HG03439 (cell line): ENCODE measurements around the gene STK35.

Source experiments
- ATAC-seq: cut with Tn5 transposase; IDR thresholded peaks from one replicate; pipeline ENCODE4 v1.9.1; 2021; ENCODE audit warnings: mild to moderate bottlenecking, moderate library complexity; ENCODE audit not compliant: unreplicated experiment

Gene STK35

DNA sequence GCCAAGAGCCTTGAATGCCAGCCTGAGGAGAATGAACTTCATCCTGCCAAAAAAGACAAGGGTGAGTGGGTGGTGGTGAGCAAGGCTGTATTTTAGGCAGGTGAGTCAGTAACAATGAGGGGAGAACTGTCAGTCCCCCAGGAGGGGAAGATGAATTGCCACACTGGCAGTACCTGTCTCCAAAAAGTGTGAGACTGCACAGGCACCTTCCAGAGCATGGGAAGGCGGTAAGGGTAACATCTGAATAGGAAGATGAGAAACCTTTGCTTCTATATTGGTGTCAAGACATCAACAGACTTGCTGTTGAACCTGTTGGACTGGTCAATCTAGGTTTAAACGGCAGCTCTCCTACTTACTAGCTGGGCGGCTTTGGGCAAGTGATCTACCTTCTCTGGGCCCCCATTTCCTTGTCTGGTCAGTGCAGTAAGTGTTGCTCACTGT lies 30.9 kb downstream of the STK35 start:
- no peak for ATAC-seq

DNA sequence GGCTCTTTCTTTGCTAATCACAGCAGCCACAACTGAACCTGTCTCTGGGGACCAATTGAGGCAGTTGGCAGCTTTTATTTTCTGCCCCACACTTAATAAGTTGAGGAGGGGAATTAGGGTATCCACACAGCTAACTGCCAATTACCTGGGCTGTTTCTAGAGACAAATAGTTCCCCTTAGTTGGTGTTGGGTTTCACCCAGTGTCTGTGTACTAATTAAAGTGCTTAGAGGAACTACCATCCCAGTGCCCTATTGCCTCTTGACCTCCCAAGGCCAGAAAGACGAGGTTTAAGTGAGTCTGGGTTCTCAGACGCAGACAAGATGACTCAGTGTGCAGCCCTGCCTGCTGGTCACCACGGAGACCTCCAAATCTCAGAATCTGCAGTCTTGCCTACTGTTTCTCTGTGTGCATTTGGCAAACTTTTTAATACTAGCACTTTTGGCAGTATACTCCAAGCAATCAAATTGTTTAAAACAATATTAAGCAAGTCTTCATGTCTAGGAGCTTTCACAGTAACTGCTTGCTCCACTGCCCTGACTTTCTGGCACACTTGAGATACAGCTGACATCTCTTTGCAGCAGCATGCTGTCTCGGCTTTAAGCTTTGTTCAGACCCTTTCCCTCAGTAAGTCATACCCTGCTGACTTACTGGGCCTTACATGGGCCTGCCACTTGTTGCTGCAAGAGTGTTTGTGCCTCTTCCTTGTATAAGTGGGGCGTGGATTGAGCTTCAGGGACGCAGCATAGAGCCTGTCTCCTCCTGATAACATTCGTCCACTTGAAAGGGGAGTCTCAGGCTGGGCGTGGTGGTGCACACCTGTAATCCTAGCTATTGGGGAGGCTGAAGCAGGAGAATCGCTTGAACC lies 31.9 kb downstream of the STK35 start:
- ATAC-seq, result no peak

DNA sequence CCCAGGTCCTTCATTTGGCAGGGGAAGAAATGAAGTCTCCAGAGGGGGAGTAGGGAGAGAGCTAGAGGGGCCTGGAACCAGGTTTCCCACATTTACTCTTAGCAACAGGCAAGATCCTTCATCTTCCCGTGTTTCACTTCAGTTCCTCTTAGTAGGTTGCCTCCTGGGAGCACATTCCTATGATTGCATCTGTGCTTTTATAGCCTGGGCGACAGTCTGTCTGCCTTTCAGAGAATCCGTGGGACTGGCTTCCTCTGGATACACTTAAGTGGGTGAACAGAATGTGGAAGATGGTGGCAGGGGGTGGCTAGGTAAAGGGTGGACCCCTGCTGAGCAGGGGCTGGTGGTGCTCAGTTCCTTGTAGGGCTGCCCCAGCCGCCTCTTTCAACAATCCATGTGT lies 33.4 kb downstream of the STK35 start:
- no peak for ATAC-seq

DNA sequence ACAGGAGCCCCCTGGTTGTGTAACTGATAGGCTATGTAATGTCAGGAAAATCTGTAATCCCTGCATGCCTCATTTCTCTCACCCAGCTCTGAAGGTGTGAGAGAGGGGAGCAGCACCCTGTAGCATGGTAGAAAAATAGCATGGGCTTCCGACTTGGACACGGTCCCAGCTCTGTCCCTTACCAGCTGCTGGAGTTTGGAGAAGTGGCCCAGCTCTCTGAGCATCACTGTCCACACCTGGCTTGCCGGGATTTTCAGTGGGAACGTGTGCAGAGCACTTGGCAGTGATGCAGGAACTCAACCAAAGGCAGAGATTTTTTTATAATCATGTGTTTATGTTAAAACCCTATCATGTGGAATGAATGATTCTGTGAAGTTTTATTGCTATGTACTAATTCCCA lies 34.6 kb downstream of the STK35 start:
- ATAC-seq, result no peak

DNA sequence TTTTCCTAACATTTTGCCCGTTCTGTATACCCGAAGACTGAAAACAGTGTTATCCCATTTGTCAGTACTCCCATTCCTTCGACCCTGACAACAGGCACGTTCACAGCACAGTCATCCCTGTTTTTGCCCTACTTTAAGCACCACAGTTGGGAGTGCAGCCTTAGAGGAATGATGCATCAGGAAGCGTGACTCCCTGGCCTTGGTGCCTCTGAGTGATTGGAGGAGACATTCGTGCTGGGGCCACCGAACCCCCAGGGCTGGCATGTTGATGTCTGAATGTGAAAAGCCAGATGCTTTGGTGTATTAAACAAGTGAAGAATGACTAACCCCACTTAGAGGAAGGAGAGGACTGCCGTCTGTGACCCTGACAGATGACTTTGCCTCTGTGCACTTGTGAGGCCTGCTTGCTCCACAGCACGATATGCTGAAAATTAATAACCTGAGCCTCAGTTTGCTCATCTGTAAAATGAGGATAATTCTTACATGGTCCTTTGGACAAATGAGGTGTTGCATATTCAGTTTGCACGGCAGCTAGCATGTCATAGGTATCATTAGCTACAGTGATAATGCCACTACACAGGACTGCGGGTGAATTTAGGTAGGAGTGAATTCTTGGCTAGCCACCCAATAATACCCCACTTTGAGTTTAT lies 36.0 kb downstream of the STK35 start:
- no peak for ATAC-seq

DNA sequence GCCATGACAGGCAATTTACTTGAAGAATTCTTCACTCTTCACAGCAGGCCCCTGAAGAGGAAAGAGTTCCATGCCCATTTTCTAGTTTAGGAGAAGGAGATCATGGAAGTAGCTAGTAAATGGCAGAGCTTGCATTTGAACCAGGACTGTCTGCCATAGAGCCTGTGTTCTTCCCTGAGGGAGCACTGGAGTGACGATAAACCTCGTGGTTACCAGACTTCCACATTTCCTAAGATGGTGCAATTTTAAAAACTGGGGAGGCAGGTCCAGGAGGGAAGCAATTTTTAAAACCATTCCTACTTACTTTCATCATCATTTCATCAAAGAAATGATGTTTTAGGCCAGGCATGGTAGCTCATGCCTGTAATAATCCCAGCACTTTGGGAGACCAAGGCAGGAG lies 36.8 kb downstream of the STK35 start:
- no peak for ATAC-seq

DNA sequence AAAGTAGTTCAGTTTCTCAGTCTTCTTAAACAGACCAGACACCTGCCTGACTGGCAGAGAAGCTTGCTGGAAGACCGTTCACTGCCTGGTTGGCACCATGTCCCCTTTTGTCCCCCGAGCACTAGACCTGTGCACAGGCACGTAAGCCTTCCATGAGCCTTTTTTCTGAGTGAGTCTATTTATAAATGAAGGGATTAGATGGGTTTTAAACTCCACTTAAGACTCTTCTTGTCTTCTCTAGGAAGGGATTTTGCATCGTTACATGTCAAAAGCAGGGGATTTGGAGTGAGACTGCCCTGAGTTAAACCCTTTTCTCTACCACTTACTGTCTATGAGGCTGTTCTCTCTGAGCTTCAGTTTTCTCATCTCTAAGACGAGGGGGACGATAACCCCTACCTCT lies 37.6 kb downstream of the STK35 start:
- no peak for ATAC-seq

DNA sequence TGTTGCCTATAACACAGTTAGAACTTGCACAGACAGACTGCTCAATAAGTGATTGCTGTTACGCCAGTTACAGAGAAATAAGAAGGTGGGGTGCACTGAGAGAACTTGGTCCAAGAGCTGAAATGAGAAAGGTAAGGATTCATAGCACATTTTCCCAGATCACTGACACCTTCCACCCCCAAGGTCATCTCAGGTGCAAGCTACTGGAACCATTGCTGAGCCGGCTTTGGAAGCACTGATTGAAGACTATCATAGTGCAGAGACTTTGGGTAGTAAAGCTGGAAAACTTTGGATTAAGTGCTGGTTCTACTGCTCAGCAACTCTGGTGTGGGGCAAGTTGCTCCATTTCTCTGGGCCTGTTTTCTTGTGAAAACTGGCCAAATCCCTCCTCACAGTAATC lies 38.1 kb downstream of the STK35 start:
- ATAC-seq, result no peak

DNA sequence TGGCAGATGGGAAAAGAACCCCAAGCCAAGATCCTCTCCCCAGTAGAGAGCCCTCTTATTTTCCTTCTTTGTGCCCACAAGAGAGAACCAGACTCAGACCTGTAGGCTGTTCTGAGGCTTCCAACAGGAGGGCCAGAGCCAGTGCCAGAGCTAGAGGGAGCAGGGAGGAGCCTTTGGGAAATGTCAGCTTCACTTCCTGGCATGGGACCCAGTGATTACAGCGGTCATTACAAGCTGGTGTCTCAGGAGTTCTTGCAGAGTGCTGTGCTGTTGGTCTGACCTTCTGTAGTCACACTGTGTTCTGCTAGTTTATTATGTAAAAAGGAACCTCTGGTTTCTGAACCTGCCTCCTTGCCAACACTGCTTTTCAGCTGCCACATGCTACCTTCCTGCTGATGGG lies 38.9 kb downstream of the STK35 start:
- ATAC-seq, result no peak

DNA sequence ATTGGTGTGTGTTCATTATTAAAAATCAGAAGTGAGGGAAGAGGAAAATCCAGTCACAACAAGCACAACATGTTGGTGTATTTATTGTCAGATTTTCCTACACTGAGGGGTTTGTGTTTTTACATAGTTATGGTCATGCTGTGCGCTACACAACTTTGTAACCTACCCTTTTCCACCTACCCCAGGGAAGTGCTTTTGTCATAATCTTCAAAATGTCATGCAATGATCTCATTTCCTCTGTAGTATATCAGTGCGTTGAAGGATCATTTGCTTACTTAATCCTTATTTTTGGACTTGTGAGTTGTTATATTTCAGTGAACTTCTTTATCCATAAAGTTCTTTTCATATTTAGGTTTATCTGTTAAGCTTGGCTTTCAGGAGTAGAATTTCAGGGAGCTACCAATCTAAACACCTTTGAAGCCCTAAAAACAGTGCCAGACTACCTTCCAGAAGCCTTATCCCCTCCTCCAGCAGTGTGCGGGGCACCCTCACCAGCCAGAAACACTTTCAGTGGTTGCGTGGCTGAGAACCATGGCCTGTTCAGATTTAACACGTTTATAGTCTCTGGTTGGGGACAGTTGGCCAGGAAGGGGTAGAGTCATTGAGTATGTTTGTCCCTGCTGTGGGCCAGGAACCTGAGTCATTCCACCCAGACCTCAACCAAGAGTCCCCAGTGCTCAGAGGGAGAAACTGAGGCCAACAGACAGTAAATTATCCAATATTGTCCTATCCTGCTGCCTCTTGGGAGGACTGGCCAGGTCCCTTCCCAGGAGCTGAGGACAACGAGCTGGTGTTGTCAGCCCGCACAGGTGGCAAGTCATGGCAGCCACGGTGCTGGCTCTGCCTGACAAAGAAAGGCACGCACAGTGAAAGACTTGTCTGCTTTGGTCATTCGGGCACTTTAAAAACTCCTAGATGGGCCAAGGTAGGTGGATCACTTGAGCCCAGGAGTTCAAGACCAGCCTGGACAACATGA lies 40.3 kb downstream of the STK35 start:
- ATAC-seq, result no peak

DNA sequence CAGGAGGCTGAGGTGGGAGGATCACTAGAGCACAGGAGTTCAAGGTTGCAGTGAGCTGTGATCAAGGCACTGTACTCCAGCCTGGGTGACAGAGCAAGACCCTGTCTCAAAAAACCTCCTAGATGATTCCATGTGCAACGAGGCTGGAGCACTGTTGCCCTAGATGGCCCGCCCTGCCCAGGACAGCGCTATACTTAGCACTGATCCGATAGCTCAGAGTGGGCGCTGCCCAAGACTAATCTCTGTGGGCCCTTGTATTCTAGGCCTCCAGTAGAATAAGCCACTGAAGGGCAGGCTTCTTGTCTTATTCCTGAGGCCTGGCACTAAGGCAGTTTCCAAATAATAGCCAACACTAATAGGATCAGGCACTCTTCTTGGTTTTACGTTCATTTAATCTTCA lies 41.0 kb downstream of the STK35 start:
- ATAC-seq, result no peak

DNA sequence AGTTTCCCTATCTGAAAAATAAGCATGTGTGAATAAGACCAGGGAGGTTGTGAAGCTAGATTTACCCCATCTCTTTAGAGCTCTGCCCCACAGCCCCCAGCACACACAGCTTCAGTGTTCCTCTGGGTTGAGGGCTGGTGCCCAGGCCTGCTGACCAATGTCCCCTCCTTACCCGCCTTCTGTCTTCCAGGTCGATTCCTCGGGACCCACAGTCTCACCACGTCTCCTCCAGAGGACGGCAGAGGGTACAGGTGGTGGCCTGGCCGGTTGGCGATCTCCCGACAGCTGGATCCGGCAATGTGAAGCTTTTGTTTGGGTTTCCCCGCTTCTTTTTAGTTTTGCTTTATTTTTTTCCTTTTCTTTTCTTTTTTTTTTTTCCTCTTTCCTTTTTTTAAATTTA lies 42.0 kb downstream of the STK35 start:
- no peak for ATAC-seq

DNA sequence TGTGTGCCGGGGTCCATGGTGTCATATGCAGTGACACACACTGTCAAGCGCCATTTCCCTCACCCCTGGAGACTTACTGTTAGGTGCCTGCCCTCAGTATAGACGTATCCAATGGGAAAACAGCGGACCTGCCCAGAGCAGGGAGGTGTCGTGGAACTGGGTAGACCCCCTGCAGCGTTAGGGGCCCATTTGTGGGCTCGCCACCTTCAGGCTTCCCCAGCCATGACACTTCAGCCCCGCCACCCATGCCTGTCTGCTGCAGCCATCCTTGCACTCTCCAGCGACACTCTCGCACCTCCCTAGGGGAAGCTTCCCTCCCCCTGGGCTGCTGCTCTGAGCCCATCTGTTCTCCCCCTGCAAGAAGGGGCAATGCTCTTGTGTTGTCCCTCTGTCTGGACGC lies 43.2 kb downstream of the STK35 start:
- no peak for ATAC-seq

DNA sequence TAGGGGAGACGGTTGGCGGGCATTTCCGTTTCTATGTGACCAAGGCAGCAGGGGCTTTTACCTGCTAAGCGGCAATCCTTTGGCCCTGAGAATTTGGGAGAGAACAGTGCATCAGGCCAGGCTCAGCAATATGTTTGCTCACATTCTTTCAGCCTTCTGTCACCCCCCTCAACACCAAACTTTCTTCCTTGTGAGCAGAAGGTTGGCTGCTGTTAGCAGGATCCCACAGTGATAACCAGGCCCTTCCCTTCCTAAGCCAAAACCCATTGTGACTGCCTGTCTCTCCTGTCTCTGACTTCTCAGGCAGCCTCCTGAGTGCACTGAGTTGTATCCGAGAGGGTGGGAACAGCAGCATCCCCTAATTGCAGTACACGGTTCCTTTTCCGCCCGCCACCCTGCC lies 43.7 kb downstream of the STK35 start:
- no peak for ATAC-seq

DNA sequence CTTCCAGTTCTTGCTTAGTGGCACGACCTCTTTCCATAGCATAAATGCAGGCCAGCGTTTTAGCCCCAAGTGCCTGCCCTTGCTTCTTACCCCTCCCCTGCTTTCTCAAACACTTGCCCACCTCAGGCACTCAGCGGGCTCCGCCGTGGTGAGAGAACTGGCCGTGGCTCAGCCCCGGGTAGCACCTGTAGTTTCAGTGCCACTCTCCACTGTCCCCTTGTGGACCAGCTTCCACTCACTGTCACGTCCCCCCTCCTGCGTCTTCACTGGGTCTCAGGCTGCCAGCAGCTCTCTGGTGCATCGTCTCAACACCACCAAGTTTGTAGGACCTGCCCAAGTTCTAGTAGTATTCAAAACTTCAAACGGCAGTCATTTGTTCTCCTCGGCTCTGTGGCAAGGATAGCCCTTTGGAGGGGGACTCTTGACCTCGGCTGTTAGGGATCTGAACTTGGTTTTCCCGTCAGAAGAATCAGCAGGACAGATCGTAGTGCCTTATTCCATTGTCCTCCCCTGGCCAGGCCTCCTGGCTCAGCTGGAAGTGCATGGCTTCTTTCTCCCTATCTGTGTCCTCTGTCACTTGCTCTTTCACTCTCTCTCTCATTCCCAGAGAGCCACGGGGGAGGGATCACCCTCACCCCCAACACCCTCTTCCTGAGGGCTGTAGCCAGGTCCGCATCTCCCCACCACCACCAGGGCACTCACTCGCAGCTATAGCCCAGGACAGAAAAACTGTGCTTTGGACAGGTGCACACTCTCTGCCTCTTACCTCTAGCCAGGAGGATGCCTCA lies 44.6 kb downstream of the STK35 start:
- no peak for ATAC-seq

DNA sequence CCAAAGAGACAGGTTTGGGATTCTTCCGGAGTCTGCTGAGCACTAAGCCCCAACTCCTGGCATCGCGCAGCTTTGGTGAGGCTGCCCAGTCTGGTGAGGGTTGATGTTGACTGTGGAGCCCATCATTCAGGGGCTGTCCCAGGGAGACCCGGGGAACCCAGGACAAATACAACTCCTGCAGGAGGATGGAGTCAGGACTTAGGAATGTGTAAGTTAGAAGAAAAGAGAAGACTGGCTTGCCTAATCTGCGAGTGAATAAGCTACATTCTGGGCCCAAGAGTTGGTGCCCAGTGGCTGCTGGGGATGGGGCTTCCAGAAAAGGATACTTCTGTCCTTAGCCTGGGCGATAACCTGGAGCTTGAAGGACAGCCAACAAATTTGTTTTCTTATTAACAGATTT lies 47.9 kb downstream of the STK35 start:
- ATAC-seq, result no peak

DNA sequence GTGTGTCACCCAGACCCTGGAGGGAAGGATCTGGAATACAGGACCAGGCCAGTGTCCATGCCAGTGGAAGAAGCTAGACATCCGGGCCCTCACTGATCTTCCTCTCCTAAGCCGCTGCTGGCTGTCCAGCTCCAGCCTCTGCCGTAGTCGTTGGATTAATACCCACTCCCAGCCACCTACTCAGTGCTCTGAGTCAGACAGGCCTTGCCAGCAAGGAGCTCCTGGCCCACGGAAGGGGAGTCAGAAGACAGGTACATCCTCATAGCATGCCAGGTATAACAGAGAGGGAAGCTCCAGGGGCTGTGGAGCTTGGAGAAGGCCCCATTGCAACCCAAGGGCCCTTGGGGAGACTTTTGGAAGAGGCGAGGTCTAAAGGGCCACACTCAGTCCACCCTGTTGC lies 49.0 kb downstream of the STK35 start:
- ATAC-seq, result no peak

DNA sequence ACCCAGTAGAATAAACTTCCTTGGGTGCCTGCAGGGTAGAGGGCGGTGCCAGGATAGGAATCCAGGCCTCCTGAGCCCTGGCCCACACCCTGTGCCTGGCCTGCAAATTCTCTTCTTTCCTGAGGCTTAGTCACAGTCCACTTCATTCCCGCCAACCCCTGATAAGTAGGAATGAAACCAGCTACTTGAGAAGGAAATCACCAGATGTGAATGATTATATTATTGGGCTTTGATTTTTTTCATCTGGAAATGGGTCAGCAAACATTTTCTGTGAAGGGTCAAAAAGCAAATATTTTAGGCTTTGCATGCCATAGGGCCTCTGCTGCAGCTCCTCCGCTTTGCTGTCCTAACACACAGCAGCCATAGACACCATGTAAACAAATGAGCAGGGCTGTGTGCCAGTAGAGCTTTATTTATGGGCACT lies 50.2 kb downstream of the STK35 start:
- ATAC-seq, result no peak

DNA sequence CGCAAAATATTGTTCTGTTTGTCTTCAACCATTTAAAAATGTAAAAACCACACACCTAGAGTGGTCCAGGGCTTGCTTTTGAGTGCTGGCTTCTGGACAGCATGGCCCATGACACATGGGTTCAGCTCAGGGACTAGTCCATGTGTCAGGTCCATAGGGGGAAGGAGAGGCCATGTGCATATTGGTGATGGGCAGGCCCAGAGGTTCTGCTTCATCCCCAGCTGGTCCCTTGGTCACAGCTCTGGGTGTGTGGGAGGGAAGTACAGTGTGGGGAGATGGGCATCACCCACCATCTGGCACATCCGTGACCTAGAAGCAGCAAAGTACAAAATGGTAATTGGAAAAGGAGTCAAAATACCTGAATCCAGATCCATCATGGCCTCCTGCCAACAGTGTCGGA lies 50.7 kb downstream of the STK35 start:
- no peak for ATAC-seq

DNA sequence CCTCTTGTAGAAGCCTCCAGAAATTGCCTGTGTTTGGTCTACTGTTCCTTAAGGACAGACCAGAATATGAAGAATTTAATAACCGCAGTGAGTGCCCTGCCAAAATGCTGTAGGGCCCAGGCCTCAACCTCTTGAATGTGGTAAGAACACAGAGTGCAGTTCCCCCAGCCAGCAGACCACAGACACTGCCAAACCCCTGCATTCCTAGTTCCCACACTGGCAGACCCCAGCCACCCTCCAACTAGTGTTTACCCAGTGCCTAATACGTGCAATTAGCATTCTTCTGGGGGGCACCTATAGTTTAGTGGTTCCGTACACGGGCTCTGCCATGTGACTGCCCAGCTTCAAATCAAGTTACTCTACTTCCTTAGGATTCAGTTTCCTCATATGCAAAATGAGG lies 51.7 kb downstream of the STK35 start:
- ATAC-seq, result no peak

DNA sequence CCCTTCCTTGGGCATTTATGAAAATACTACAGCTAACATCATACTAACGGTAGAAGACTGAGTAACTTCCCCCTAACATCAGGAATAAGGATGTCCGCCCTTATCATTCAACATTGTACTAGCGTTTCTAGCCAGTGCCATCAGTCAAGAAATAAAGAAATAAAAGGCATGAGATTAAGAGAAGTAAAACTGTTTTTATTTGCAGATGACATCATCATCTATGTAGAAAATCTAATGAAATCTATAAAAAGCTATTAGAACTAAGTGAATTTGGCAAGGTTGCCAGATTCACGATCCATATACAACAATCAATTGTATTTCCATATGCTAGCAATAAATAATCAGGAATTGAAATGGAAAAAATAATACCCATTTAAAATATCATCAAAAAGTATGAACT lies 54.6 kb downstream of the STK35 start:
- ATAC-seq, result no peak
